Activated CD4-positive, alpha-beta T cell treated with anti-CD3 and anti-CD28 coated beads, Interleukin-10, Interleukin-2, amounts not matched to agents 100 ng/mL and 50 ng/mL, durations not matched to agents 16 hours and 8 hours (primary cell): ENCODE data around the gene DNAH1.
A peak's percentile ranks its signal among the peaks of the same experiment; 100 is the strongest.
"Not testable (repeated sequence)": the region's sequence is repeated elsewhere in the genome, so short reads cannot be mapped to it uniquely, and the experiment has no call there.

ENCODE experiments used
- DNase-seq: peaks from one replicate; pipeline ENCODE4 v3.0.0-alpha.2; 2020

DNAH1 gene

GRCh38 chr3:52313774-52314188 is 2.3 kb upstream of the DNAH1 start:
- no peak for DNase-seq

- no peak for DNase-seq
Measured at GRCh38 chr3:52314489-52314888, 1.6 kb upstream of the DNAH1 start.

GRCh38 chr3:52315006-52315405 is 1.1 kb upstream of the DNAH1 start:
- DNase-seq = no peak

GRCh38 chr3:52317208-52318000 is 1.3 kb downstream of the DNAH1 start:
- peak; percentile 58 for DNase-seq

- DNase-seq = no peak
Measured at GRCh38 chr3:52318186-52318816, 2.2 kb downstream of the DNAH1 start.

GRCh38 chr3:52319921-52320595 is 3.9 kb downstream of the DNAH1 start:
- no peak for DNase-seq

GRCh38 chr3:52321481-52321880 is 5.4 kb downstream of the DNAH1 start:
- DNase-seq = no peak

GRCh38 chr3:52322466-52322865 is 6.3 kb downstream of the DNAH1 start:
- no peak for DNase-seq

GRCh38 chr3:52323526-52324295 is 7.6 kb downstream of the DNAH1 start:
- no peak for DNase-seq

- no peak for DNase-seq
Measured at GRCh38 chr3:52324676-52325075, 8.6 kb downstream of the DNAH1 start.

- DNase-seq = no peak
Measured at GRCh38 chr3:52325686-52326085, 9.6 kb downstream of the DNAH1 start.

- DNase-seq = no peak
Measured at GRCh38 chr3:52326976-52327375, 10.9 kb downstream of the DNAH1 start.

- DNase-seq = no peak
Measured at GRCh38 chr3:52327486-52328290, 11.6 kb downstream of the DNAH1 start.

GRCh38 chr3:52328536-52329080 is 12.5 kb downstream of the DNAH1 start:
- DNase-seq = no peak

GRCh38 chr3:52330194-52330805 is 14.2 kb downstream of the DNAH1 start:
- no peak for DNase-seq

GRCh38 chr3:52331091-52331490 is 15.0 kb downstream of the DNAH1 start:
- no peak for DNase-seq

- no peak for DNase-seq
Measured at GRCh38 chr3:52331906-52332305, 15.8 kb downstream of the DNAH1 start.

- DNase-seq = no peak
Measured at GRCh38 chr3:52333869-52334557, 17.9 kb downstream of the DNAH1 start.

GRCh38 chr3:52338131-52338530 is 22.0 kb downstream of the DNAH1 start:
- DNase-seq = not testable (repeated sequence)

GRCh38 chr3:52339612-52340011 is 23.5 kb downstream of the DNAH1 start:
- DNase-seq = peak; percentile 70

- DNase-seq = no peak
Measured at GRCh38 chr3:52341123-52341522, 25.0 kb downstream of the DNAH1 start.
